ENCODE results near the gene PATJ.

Gene PATJ

DNA sequence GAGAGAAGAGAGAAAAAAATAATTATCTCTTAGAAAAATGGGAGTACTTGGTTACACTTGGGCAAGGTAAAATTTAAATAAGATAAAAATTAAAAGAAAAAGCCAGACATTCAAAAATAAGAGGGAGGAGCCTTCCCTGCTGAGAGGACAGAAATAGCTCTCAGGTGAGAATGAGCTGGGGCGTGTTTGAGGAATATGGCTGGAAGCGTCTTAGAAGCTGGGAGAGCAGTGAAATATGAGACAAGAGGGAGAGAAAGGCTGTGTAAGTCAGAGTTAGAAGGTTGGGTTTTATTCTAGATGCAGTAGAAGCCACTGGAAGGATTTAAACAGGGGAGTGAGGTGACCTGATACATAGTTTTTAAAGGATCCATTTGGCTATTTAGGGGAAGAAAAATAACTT lies 298.2 kb downstream of the PATJ start:
- H3K56ac ChIP-seq (ENCODE audit: low read length), result no peak overlapping the region
- no peak overlapping the region for H3K23ac ChIP-seq (ENCODE audit: low read length)
- no peaks in the 10 kb centered on the region for H3K27me3 ChIP-seq (ENCODE audit: insufficient read depth, low read length, poor library complexity)
- H4K8ac ChIP-seq (ENCODE audit: low read depth, low read length), result peak overlapping the region; percentile 56
- no peaks in the 10 kb centered on the region for H3K79me2 ChIP-seq (ENCODE audit: control insufficient read depth, insufficient read depth, low read length)
- no peak overlapping the region for H3K18ac ChIP-seq (ENCODE audit: low read length)
- H3K4me2 ChIP-seq (ENCODE audit: low read length), result no peak overlapping the region
- WGBS (ENCODE audit: extremely low coverage, insufficient coverage, low lambda C conversion rate), result no CpG with 5 or more reads among the region's 2 CpGs
- H3K4me1 ChIP-seq (ENCODE audit: control insufficient read depth, low read depth, low read length), result peaks cover 7% of the 10 kb centered on the region
- H2BK5ac ChIP-seq (ENCODE audit: low read length), result no peak overlapping the region
- no peaks in the 10 kb centered on the region for H3K36me3 ChIP-seq (ENCODE audit: control insufficient read depth, insufficient read depth, low read length)
- no peak overlapping the region for H4K5ac ChIP-seq (ENCODE audit: low read length)
- H2BK15ac ChIP-seq (replicated peaks; ENCODE audit: low read depth), result no peak overlapping the region
- peak; percentile 72 for DNase-seq
- no peak overlapping the region for H2BK120ac ChIP-seq (ENCODE audit: low read depth, low read length)
- no peak overlapping the region for H2AK5ac ChIP-seq (ENCODE audit: low read length)
- no peak overlapping the region for H3K4me3 ChIP-seq (ENCODE audit: low read length)
- H3K27ac ChIP-seq (ENCODE audit: low read depth, low read length), result peak overlapping the region; percentile 89
- H3K4ac ChIP-seq (ENCODE audit: low read depth, low read length), result no peak overlapping the region
- no peak overlapping the region for H3K9ac ChIP-seq (ENCODE audit: low read length)
- H3K79me1 ChIP-seq (ENCODE audit: low read length), result no peaks in the 10 kb centered on the region

DNA sequence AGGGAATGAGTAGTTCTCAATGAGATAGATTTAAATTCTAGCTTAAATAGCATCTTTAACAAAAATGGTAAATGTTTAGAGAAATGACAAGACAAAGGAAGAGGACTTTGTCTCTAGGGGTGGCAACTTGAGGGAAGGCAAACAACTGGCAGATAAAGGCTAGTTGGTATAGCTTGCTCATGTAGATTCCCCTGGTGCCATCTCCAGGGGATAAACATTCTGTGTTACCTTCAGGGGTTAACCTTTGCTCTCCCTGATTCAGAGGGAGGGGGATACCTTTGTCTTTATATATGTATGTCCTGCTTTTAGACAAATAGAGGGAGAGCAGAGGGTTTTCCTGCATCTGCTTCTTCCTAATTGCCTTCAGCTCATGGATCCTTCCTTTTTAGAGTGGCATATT lies 298.7 kb downstream of the PATJ start:
- peak overlapping the region; percentile 14 for H2BK5ac ChIP-seq (ENCODE audit: low read length)
- no peak overlapping the region for H4K8ac ChIP-seq (ENCODE audit: low read depth, low read length)
- H3K9ac ChIP-seq (ENCODE audit: low read length), result peak overlapping the region; percentile 6
- peak overlapping the region; percentile 23 for H3K27ac ChIP-seq (ENCODE audit: low read depth, low read length)
- peak overlapping the region; percentile 12 for H3K56ac ChIP-seq (ENCODE audit: low read length)
- peak overlapping the region; percentile 2 for H2BK120ac ChIP-seq (ENCODE audit: low read depth, low read length)
- no peak overlapping the region for H3K4me3 ChIP-seq (ENCODE audit: low read length)
- H2BK15ac ChIP-seq (replicated peaks; ENCODE audit: low read depth), result no peak overlapping the region
- no peaks in the 10 kb centered on the region for H3K79me2 ChIP-seq (ENCODE audit: control insufficient read depth, insufficient read depth, low read length)
- no peak overlapping the region for H3K4me2 ChIP-seq (ENCODE audit: low read length)
- H3K23ac ChIP-seq (ENCODE audit: low read length), result no peak overlapping the region
- no peaks in the 10 kb centered on the region for H3K27me3 ChIP-seq (ENCODE audit: insufficient read depth, low read length, poor library complexity)
- H3K4ac ChIP-seq (ENCODE audit: low read depth, low read length), result no peak overlapping the region
- no peak overlapping the region for H4K5ac ChIP-seq (ENCODE audit: low read length)
- H3K18ac ChIP-seq (ENCODE audit: low read length), result peak overlapping the region; percentile 78
- peaks cover 9% of the 10 kb centered on the region for H3K4me1 ChIP-seq (ENCODE audit: control insufficient read depth, low read depth, low read length)
- H3K79me1 ChIP-seq (ENCODE audit: low read length), result no peaks in the 10 kb centered on the region
- no peak for DNase-seq
- H3K36me3 ChIP-seq (ENCODE audit: control insufficient read depth, insufficient read depth, low read length), result no peaks in the 10 kb centered on the region
- no peak overlapping the region for H2AK5ac ChIP-seq (ENCODE audit: low read length)

DNA sequence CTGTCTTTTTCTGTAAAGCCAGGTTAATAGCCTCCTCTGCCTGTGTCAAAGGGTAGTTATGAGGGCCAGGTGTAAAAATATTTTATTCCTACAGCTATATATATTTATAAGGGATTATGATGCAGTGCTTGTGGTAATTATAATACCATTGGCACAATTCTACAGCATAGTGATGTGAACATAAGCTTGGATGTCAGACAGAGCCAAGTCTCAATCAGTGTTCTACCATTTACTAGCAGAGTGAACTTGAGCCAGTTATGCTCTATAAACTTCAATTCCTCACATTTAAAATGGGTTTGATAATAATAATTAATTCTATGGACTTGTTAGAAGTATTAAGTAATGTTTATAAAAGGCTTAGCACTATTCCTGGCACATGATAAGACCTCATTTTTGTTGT lies 300.9 kb downstream of the PATJ start:
- Histone ChIP-seq H3K27me3 (ENCODE audit: insufficient read depth, low read length, poor library complexity) (no peaks in the 10 kb centered on the region), H3K36me3 (ENCODE audit: control insufficient read depth, insufficient read depth, low read length) (no peaks in the 10 kb centered on the region), H3K79me1 (ENCODE audit: low read length) (no peaks in the 10 kb centered on the region), H3K4me1 (ENCODE audit: control insufficient read depth, low read depth, low read length) (peaks cover 12% of the 10 kb centered on the region), H2AK5ac (ENCODE audit: low read length) (no peak overlapping the region), H3K27ac (ENCODE audit: low read depth, low read length) (no peak overlapping the region), H3K18ac (ENCODE audit: low read length) (no peak overlapping the region), H3K4me3 (ENCODE audit: low read length) (no peak overlapping the region), H4K8ac (ENCODE audit: low read depth, low read length) (no peak overlapping the region), H2BK15ac (replicated peaks; ENCODE audit: low read depth) (peak overlapping the region; percentile 1), H3K4ac (ENCODE audit: low read depth, low read length) (no peak overlapping the region), H2BK120ac (ENCODE audit: low read depth, low read length) (peak overlapping the region; percentile 45), H3K9ac (ENCODE audit: low read length) (no peak overlapping the region), H3K23ac (ENCODE audit: low read length) (no peak overlapping the region), H3K4me2 (ENCODE audit: low read length) (no peak overlapping the region), H4K5ac (ENCODE audit: low read length) (no peak overlapping the region), H2BK5ac (ENCODE audit: low read length) (no peak overlapping the region), H3K56ac (ENCODE audit: low read length) (no peak overlapping the region), H3K79me2 (ENCODE audit: control insufficient read depth, insufficient read depth, low read length) (no peaks in the 10 kb centered on the region)
- no peak for DNase-seq

DNA sequence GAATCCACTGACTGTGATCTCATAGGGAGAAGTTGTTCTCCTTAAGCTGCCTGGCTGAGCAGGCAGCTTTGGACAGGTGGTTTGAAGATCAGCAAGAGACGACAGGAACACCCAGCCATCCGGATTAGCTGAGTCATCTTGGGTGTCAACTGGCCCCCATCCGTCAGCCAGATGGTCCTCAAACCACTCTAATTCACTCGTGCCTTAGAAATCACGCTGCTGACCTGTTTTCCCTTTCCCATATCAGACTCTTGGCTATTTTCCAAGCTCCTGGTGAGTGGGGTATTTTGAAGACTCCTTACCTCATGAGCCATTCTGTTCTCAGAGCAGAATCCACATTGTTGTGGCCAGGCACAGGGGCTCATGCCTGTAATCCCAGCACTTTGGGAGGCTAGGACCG lies 303.3 kb downstream of the PATJ start:
- H3K23ac ChIP-seq (ENCODE audit: low read length), result no peak overlapping the region
- peak overlapping the region; percentile 83 for H3K27ac ChIP-seq (ENCODE audit: low read depth, low read length)
- H2AK5ac ChIP-seq (ENCODE audit: low read length), result no peak overlapping the region
- no peaks in the 10 kb centered on the region for H3K79me1 ChIP-seq (ENCODE audit: low read length)
- no peak overlapping the region for H2BK15ac ChIP-seq (replicated peaks; ENCODE audit: low read depth)
- H3K36me3 ChIP-seq (ENCODE audit: control insufficient read depth, insufficient read depth, low read length), result no peaks in the 10 kb centered on the region
- H3K4me2 ChIP-seq (ENCODE audit: low read length), result no peak overlapping the region
- no peak overlapping the region for H2BK5ac ChIP-seq (ENCODE audit: low read length)
- no peak overlapping the region for H3K4me3 ChIP-seq (ENCODE audit: low read length)
- H2BK120ac ChIP-seq (ENCODE audit: low read depth, low read length), result peak overlapping the region; percentile 16
- H3K9ac ChIP-seq (ENCODE audit: low read length), result no peak overlapping the region
- DNase-seq, result peak; percentile 70
- no peak overlapping the region for H4K5ac ChIP-seq (ENCODE audit: low read length)
- H3K56ac ChIP-seq (ENCODE audit: low read length), result peak overlapping the region; percentile 44
- peaks cover 12% of the 10 kb centered on the region for H3K4me1 ChIP-seq (ENCODE audit: control insufficient read depth, low read depth, low read length)
- WGBS (ENCODE audit: extremely low coverage, insufficient coverage, low lambda C conversion rate), result no CpG with 5 or more reads among the region's 6 CpGs
- H3K27me3 ChIP-seq (ENCODE audit: insufficient read depth, low read length, poor library complexity), result no peaks in the 10 kb centered on the region
- no peak overlapping the region for H3K18ac ChIP-seq (ENCODE audit: low read length)
- H4K8ac ChIP-seq (ENCODE audit: low read depth, low read length), result no peak overlapping the region
- H3K4ac ChIP-seq (ENCODE audit: low read depth, low read length), result no peak overlapping the region
- no peaks in the 10 kb centered on the region for H3K79me2 ChIP-seq (ENCODE audit: control insufficient read depth, insufficient read depth, low read length)

DNA sequence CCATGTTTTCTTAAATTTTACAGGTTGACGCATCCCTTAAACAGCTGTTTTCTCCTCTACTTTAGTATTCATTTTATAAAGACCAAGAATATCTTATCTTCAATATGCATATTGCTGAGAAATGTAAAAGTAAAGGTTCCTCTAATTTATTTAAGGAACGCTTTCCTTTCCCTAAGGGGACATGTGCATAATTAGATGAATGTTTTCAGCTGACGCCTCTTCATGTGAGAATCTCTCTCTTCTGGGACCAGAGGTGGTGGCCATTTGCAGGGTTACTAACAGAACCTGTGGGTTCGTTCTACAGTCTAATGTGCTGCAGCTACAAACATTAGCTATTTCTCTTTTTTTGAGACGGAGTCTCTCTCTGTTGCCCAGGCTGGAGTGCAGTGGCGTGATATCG lies 304.6 kb downstream of the PATJ start:
- Histone ChIP-seq H2BK120ac (ENCODE audit: low read depth, low read length) (no peak overlapping the region), H3K36me3 (ENCODE audit: control insufficient read depth, insufficient read depth, low read length) (no peaks in the 10 kb centered on the region), H3K18ac (ENCODE audit: low read length) (no peak overlapping the region), H2BK5ac (ENCODE audit: low read length) (no peak overlapping the region), H3K27me3 (ENCODE audit: insufficient read depth, low read length, poor library complexity) (no peaks in the 10 kb centered on the region), H3K9ac (ENCODE audit: low read length) (no peak overlapping the region), H3K23ac (ENCODE audit: low read length) (no peak overlapping the region), H3K56ac (ENCODE audit: low read length) (no peak overlapping the region), H3K27ac (ENCODE audit: low read depth, low read length) (no peak overlapping the region), H4K8ac (ENCODE audit: low read depth, low read length) (no peak overlapping the region), H3K79me2 (ENCODE audit: control insufficient read depth, insufficient read depth, low read length) (no peaks in the 10 kb centered on the region), H3K79me1 (ENCODE audit: low read length) (no peaks in the 10 kb centered on the region), H4K5ac (ENCODE audit: low read length) (no peak overlapping the region), H3K4me3 (ENCODE audit: low read length) (no peak overlapping the region), H3K4ac (ENCODE audit: low read depth, low read length) (no peak overlapping the region), H2AK5ac (ENCODE audit: low read length) (no peak overlapping the region), H2BK15ac (replicated peaks; ENCODE audit: low read depth) (no peak overlapping the region), H3K4me2 (ENCODE audit: low read length) (no peak overlapping the region), H3K4me1 (ENCODE audit: control insufficient read depth, low read depth, low read length) (peaks cover 7% of the 10 kb centered on the region)
- WGBS (ENCODE audit: extremely low coverage, insufficient coverage, low lambda C conversion rate), result no CpG with 5 or more reads among the region's 7 CpGs
- no peak for DNase-seq

DNA sequence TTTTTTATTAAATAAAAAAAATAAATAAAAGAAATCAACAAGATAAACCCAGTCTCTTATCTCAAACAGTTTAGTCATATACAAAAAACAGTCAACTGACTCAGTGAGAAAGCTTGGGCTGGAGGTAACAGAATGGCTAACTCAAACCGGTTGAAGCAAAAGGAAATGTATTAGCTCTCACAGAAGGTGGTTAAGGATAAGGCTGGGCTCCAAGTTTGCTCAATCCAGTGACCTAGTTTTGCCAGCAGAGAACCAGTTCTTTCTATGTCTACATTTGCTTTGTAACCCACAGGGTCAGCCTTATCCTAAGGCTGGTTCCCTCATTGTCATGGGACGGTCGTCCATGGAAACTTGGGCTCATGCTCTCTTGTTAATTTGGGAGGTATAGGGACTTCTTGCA lies 307.9 kb downstream of the PATJ start:
- peaks cover 7% of the 10 kb centered on the region for H3K4me1 ChIP-seq (ENCODE audit: control insufficient read depth, low read depth, low read length)
- no peak overlapping the region for H2AK5ac ChIP-seq (ENCODE audit: low read length)
- no peak overlapping the region for H2BK15ac ChIP-seq (replicated peaks; ENCODE audit: low read depth)
- no peak overlapping the region for H3K4me3 ChIP-seq (ENCODE audit: low read length)
- H3K79me2 ChIP-seq (ENCODE audit: control insufficient read depth, insufficient read depth, low read length), result no peaks in the 10 kb centered on the region
- no peaks in the 10 kb centered on the region for H3K36me3 ChIP-seq (ENCODE audit: control insufficient read depth, insufficient read depth, low read length)
- H3K27me3 ChIP-seq (ENCODE audit: insufficient read depth, low read length, poor library complexity), result no peaks in the 10 kb centered on the region
- H3K27ac ChIP-seq (ENCODE audit: low read depth, low read length), result no peak overlapping the region
- no peak overlapping the region for H3K4ac ChIP-seq (ENCODE audit: low read depth, low read length)
- no peak overlapping the region for H3K18ac ChIP-seq (ENCODE audit: low read length)
- no peak overlapping the region for H2BK120ac ChIP-seq (ENCODE audit: low read depth, low read length)
- no peak overlapping the region for H3K4me2 ChIP-seq (ENCODE audit: low read length)
- H2BK5ac ChIP-seq (ENCODE audit: low read length), result no peak overlapping the region
- WGBS (ENCODE audit: extremely low coverage, insufficient coverage, low lambda C conversion rate), result no CpG with 5 or more reads among the region's 3 CpGs
- H4K5ac ChIP-seq (ENCODE audit: low read length), result no peak overlapping the region
- no peak overlapping the region for H3K56ac ChIP-seq (ENCODE audit: low read length)
- H4K8ac ChIP-seq (ENCODE audit: low read depth, low read length), result no peak overlapping the region
- H3K9ac ChIP-seq (ENCODE audit: low read length), result no peak overlapping the region
- no peaks in the 10 kb centered on the region for H3K79me1 ChIP-seq (ENCODE audit: low read length)
- H3K23ac ChIP-seq (ENCODE audit: low read length), result no peak overlapping the region
- no peak for DNase-seq
